Measurements from ENCODE around the gene ABCA7.
A peak's percentile ranks its signal among the peaks of the same experiment; 100 is the strongest.

The ABCA7 gene

GRCh38 chr19:1057176-1057855 is 17.4 kb downstream of the ABCA7 start:
- DNase-seq (ENCODE audit: low read depth): no peak

GRCh38 chr19:1058112-1058511 is 18.2 kb downstream of the ABCA7 start:
- DNase-seq (ENCODE audit: low read depth): no peak

DNA sequence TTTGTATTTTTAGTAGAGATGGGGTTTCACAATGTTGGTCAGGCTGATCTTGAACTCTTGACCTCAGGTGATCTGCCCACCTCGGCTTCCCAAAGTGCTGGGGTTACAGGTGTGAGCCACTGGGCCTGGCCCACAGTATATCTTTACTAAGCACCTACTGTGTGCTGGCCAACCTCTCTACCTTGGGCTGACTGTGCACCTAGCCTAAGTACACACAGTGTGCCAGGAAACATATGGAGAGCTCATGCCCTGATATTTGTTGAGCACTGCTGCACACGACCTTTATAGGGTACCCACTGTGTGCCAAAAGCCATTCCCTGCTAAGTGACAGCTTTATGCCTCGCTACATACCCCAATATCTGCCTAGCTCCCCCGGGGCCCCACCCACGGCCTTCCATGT is 20.8 kb downstream of the ABCA7 start:
- DNase-seq (ENCODE audit: low read depth): no peak

- no peak for DNase-seq (ENCODE audit: low read depth)
These were observed 22.1 kb downstream of the ABCA7 start for GRCh38 chr19:1061987-1062386.

GRCh38 chr19:1062387-1063029 is 22.6 kb downstream of the ABCA7 start:
- no peak for DNase-seq (ENCODE audit: low read depth)

- no peak for DNase-seq (ENCODE audit: low read depth)
These were observed 23.4 kb downstream of the ABCA7 start for GRCh38 chr19:1063030-1063908.

GRCh38 chr19:1063909-1064660 is 24.2 kb downstream of the ABCA7 start:
- DNase-seq (ENCODE audit: low read depth): no peak

- DNase-seq (ENCODE audit: low read depth): no peak
These were observed 25.0 kb downstream of the ABCA7 start for GRCh38 chr19:1064661-1065605.

- DNase-seq (ENCODE audit: low read depth): no peak
These were observed 25.8 kb downstream of the ABCA7 start for GRCh38 chr19:1065606-1066109.

DNA sequence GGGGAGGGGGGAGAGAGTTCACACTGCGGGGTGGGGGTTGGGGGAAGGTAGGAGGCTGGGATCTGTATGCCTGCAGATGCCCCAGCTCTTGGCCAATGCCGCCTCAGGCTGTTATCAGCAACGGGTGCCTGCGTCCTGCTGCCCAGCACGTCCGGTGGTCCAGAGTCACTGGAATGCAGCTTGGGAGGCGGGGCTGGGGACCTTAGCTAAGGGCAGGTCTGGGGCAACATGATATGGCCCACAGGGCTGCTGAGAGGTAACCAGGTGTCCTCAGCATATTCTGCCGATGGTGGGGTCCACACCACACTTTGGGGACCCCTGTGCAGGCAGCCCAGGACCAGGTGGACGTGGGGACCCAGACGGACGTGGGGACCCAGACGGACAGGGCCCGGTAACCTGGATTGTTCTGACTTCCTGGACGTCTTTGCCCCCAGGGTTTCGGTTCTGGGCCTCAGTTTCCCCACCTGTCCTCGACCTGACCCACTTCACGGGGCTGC is 26.4 kb downstream of the ABCA7 start:
- no peak for DNase-seq (ENCODE audit: low read depth)

DNA sequence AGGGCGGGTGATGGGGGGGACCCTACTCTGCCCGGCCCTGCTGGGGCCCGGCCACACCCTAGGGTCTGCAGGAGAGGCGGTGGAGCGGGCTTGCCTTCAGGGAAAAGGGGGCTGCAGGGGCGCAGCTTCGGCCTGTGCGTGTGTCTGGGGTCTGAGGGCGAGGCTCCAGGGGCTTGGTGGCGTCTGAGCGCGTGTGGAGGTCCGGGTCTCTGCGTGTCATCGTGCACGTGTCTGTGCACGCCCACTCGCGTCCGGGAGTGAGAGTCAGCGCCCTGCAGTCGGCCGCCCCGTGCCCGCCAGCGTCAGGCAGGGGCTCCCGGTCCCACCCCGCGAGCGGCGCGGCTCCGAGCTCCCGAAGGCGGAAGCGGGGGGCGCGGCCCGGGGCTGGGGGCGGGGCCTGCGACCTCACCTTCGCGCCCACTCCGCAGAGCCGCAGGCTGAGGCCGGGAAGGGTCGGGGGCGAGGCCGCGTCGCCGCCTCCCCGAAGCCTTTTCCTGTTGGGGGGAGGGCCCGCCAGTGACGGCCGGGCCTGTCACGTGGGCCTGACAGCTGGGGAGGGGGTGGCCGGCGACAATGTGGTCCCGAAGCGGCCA is 26.9 kb downstream of the ABCA7 start, which contains the start of gene ARHGAP45:
ARHGAP45 (plus strand) TSS at position 420 of the 593 bp plus-strand sequence. CDS start 239 bp downstream, outside the sequence.
- DNase-seq (ENCODE audit: low read depth): peak; percentile 65

DNA sequence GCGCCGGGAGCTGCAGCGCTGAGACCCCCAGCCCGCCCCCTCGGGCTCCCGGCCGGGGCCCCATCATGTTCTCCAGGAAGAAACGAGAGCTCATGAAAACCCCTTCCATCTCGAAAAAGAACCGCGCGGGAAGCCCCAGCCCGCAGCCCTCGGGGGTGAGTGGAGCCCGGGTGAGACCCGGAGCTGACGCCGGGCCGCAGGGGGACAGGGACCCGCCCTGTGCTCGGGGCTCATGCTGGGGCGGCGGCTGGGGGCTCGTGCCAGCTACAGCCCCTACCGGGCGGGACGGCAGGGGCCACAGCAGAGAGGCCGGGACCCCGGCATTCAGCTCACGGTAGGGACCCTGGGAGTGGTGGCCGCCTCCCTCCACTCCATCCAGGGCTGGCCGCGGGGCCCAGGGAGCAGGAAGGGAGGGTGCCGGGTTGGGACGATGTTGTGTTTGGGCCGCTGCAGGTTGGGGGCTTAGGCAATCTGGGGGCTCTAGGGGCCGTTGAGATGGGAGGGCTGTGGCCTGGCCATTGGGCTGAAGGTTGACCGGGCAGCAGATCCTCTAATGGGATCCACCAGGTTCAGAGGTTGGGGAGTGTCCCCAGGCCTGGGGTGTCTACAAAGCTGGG is 27.5 kb downstream of the ABCA7 start:
- no peak for DNase-seq (ENCODE audit: low read depth)

DNA sequence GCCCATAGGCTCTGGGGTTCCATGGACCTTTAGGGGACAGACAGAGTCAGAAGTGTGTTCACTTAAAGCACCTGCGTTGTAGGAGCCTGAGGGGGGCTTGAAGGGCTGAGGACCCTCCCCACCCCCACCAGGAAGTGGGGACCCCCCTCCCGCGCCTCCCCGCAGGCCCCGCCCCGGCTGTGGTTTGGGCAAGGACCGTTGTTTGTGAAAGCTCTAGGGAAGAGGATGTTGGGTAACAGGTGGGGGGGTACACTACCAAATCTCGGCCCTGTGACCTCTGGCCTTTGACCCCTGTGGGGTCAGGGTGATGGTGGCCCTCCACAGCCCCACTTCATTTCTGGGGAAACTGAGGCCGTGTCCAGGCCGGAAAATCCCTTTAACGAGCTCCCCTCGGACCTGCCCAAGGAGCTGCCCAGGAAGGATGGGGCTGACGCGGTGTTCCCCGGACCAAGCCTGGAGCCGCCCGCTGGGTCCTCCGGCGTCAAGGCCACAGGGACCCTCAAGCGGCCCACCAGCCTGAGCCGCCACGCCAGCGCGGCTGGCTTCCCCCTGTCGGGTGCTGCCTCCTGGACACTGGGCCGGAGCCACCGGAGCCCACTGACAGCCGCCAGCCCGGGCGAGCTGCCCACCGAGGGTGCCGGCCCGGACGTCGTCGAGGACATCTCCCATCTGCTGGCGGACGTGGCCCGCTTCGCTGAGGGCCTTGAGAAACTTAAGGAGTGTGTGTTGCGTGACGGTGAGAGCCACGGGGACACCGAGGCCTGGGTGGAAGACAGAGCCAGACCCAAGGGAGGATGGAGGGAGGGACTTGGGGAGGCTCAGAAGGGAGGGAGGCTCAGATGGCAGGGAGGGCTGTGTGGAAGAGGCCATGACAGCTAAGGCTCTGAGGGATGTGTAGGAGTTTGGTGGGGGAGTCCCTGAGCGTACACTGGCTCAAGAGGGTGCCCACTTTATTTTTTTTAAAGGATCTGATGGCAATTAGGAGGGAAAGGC is 28.4 kb downstream of the ABCA7 start:
- DNase-seq (ENCODE audit: low read depth): no peak

GRCh38 chr19:1069009-1069779 is 29.3 kb downstream of the ABCA7 start:
- DNase-seq (ENCODE audit: low read depth): no peak

GRCh38 chr19:1070576-1070930 is 30.6 kb downstream of the ABCA7 start:
- DNase-seq (ENCODE audit: low read depth): no peak

DNA sequence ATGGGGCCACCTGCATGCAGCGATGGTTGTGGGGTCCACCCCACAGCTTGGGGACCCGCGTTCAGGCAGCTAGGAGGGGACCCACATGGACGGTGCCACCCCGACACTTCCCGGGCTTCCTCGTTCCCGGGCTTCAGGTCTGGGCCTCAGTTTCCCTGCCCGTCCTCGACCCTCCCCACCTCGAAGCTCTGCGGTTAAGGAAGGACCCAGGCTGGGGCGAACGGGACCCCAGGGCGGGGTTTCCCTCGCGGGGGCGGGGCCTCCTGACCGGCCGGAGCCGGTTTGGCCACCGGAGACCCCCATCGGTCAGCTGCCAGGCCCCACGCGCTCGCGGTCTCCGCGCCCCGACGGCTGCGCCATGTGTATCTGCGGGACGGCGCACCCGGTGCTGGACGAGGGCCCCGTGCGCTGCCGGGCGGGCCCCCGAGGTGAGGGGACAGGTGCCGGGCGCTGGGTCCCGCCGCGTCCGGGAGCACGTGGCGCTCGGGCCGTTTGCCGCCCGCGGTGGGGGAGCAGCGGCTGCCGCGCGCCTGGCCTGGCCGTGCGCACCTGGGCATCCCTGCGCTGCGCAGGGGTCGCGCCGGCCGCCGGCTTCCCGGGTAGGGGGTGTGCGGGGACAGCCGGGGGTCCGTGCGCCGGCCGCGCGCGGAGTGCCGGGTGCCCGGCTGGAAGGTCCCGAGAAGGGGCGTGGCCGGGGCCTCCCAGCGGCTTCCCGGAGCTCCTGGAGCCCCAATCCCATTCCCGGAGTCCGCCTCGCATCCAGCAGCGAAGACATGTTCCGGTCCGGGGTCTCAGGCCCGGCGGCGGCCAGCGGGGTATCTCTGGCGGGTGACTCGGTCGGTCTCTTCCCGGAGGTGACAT is 31.3 kb downstream of the ABCA7 start:
- DNase-seq (ENCODE audit: low read depth): no peak
